ENCODE data around the gene NBAS. TPM values are rescaled to one million over a fixed set of nuclear protein-coding genes. Genes with fewer than 3 reads are reported as not detected.
"Not testable (repeated sequence)": the region's sequence is repeated elsewhere in the genome, so short reads cannot be mapped to it uniquely, and the experiment has no call there.

NBAS gene
- total RNA-seq, 2 donors from 2014 or later, result 31.5 to 32.0 TPM

DNA sequence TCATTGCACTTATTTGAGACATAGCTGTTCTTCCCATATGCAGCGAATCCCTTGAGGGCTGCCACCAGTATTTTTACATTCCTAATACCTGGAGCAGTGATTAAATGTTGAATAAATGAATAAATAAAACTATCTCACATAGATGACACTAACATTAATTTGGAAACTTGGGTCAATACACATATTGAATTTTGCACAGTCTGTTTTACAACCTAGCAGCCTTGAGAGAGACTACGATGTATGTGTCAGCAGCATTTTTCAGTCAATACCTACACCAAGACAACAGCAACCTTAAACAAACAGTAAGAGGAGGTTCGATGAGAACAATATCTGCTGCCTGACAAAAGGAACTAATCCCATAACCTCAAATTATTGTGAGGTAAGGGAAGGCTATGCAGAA, 53.4 kb downstream of the NBAS start:
- no peaks in the 10 kb centered on the region for H3K27me3 ChIP-seq (replicated peaks; ENCODE audit: insufficient read depth)
- no peak for DNase-seq (ENCODE audit: low spot score)
- peaks cover 10% of the 10 kb centered on the region for H3K36me3 ChIP-seq
- TF ChIP-seq, protein P1, sequence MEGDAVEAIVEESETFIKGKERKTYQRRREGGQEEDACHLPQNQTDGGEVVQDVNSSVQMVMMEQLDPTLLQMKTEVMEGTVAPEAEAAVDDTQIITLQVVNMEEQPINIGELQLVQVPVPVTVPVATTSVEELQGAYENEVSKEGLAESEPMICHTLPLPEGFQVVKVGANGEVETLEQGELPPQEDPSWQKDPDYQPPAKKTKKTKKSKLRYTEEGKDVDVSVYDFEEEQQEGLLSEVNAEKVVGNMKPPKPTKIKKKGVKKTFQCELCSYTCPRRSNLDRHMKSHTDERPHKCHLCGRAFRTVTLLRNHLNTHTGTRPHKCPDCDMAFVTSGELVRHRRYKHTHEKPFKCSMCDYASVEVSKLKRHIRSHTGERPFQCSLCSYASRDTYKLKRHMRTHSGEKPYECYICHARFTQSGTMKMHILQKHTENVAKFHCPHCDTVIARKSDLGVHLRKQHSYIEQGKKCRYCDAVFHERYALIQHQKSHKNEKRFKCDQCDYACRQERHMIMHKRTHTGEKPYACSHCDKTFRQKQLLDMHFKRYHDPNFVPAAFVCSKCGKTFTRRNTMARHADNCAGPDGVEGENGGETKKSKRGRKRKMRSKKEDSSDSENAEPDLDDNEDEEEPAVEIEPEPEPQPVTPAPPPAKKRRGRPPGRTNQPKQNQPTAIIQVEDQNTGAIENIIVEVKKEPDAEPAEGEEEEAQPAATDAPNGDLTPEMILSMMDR (IDR thresholded peaks at IDR 0.05), result no peak
- H3K4me3 ChIP-seq, result no peak overlapping the region
- H3K4me1 ChIP-seq (ENCODE audit: control insufficient read depth in 1 of 2, low read depth in 2 of 2), result no peaks in the 10 kb centered on the region
- no peaks in the 10 kb centered on the region for H3K9me3 ChIP-seq
- no peak overlapping the region for H3K27ac ChIP-seq
- ATAC-seq (ENCODE audit: insufficient number of reproducible peaks, low FRiP score, low read depth), result no peak

DNA sequence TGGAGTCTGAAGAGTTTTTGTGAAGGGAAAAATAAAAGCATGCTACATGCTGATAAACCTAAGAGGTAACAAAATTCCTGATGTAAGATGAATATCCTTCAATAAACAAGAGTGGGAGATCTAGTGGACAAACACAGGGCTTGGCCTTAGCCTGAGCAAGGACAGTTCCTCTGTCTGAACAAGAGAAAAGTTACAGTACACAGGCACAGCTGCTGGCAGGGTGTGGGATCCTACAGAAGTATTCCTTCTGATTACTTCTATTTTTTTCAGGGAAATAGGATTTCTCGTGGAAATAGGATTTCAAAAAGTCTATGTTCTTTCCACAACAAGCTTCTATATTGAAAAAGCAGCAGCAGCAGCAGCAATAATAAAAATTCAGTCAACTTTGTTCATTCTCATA, 54.1 kb downstream of the NBAS start:
- no peak overlapping the region for H3K4me3 ChIP-seq
- peaks cover 5% of the 10 kb centered on the region for H3K36me3 ChIP-seq
- ATAC-seq (ENCODE audit: insufficient number of reproducible peaks, low FRiP score, low read depth) (no peak), DNase-seq (ENCODE audit: low spot score) (no peak)
- TF ChIP-seq, protein P1 (IDR thresholded peaks at IDR 0.05), result no peak
- no peaks in the 10 kb centered on the region for H3K27me3 ChIP-seq (replicated peaks; ENCODE audit: insufficient read depth)
- H3K9me3 ChIP-seq, result no peaks in the 10 kb centered on the region
- no peak overlapping the region for H3K27ac ChIP-seq
- H3K4me1 ChIP-seq (ENCODE audit: control insufficient read depth in 1 of 2, low read depth in 2 of 2), result no peaks in the 10 kb centered on the region

DNA sequence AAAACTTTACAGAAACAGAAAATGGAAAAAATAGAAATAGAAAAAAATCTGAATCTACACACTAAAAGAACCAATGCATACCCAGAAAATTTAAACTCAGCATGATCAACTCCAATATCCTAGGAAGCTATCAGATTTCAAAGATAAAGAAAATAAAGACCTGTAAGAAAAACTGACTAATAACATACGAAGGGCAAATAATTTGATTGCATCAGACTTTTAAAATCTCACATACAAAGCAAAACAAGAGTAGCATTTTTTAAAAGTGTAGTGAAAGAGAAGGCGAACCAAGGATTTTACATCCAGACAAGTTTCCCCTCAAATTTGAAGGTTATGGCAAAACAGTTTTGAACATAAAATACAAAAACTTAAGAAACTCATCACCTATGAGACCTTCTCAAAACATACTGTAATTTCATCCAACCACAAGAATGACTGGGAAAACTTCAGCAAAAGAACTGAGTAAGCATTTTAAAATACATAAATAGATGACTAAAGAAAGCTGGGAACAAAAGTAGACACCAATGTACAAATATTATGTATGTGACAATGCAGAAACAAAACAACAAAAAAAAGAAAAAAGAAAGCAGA, 54.8 kb downstream of the NBAS start:
- H3K4me3 ChIP-seq, result no peak overlapping the region
- no peaks in the 10 kb centered on the region for H3K9me3 ChIP-seq
- H3K4me1 ChIP-seq (ENCODE audit: control insufficient read depth in 1 of 2, low read depth in 2 of 2), result no peaks in the 10 kb centered on the region
- no peaks in the 10 kb centered on the region for H3K27me3 ChIP-seq (replicated peaks; ENCODE audit: insufficient read depth)
- TF ChIP-seq, protein P1 (IDR thresholded peaks at IDR 0.05), result no peak
- no peak for ATAC-seq (ENCODE audit: insufficient number of reproducible peaks, low FRiP score, low read depth)
- peaks cover 5% of the 10 kb centered on the region for H3K36me3 ChIP-seq
- H3K27ac ChIP-seq, result no peak overlapping the region
- no peak for DNase-seq (ENCODE audit: low spot score)

DNA sequence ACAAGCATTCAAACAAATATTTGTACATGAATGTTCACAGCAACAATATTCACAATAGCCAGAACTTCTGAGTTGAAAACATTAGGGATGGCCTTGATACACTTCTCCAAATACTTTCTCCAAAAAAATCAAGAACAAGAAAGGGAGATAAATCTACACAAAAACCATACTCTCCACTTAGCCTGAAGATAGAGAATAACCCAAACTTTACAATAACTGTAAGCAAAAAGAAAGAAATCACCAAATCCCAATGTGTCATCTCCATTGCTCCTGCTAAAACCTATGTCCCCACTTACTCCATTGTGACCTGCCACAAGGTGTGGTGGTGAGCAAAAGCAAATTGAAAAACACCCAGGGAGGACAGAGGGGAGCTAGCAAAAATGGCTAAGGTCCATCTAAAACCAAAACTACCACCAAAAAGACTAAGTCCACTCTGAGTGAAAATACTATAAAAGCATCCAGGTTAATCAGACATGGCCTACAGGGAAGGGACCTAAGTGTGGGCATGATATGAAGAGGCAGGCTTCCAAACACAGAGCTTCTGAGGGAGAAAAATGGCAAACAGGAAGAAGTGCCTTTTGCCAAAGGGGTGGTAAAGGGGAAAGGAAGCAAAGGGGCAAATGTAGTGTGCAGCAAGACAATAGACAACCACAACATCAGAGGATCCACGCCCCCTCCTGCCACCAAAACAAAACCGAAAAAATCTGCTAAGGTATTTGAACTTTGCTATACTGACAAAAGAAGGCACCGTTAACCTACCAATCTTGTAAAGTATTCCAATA, 56.1 kb downstream of the NBAS start:
- H3K9me3 ChIP-seq, result no peaks in the 10 kb centered on the region
- H3K27ac ChIP-seq, result no peak overlapping the region
- no peaks in the 10 kb centered on the region for H3K4me1 ChIP-seq (ENCODE audit: control insufficient read depth in 1 of 2, low read depth in 2 of 2)
- no peak for DNase-seq (ENCODE audit: low spot score)
- no peak overlapping the region for H3K4me3 ChIP-seq
- H3K36me3 ChIP-seq, result peaks cover 2% of the 10 kb centered on the region
- ATAC-seq (ENCODE audit: insufficient number of reproducible peaks, low FRiP score, low read depth), result no peak
- no peaks in the 10 kb centered on the region for H3K27me3 ChIP-seq (replicated peaks; ENCODE audit: insufficient read depth)
- TF ChIP-seq, protein P1 (IDR thresholded peaks at IDR 0.05), result no peak

DNA sequence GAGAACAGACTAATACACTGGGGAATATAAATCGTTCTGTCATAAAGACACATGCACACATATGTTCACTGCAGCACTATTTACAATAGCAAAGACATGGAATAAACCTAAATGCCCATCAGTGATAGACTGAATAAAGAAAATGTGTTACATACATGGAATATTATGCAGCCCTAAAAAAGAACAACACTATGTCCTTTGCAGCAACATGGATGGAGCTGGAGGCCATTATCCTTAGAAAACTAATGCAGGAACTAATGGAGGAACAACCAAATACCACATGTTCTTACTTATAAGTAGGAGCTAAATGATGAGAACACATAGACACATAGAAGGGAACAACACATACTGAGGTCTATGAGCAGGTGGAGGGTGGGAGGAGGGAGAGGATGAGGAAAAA, 61.9 kb downstream of the NBAS start:
- H3K36me3 ChIP-seq; ATAC-seq (ENCODE audit: insufficient number of reproducible peaks, low FRiP score, low read depth); H3K27ac ChIP-seq; H3K4me3 ChIP-seq; H3K4me1 ChIP-seq (ENCODE audit: control insufficient read depth in 1 of 2, low read depth in 2 of 2); DNase-seq (ENCODE audit: low spot score); H3K9me3 ChIP-seq; H3K27me3 ChIP-seq (replicated peaks; ENCODE audit: insufficient read depth): not testable (repeated sequence)

Data from thoracic aorta (tissue), 2 donors.